ENCODE data around the gene IGFBP6.

Gene IGFBP6

DNA sequence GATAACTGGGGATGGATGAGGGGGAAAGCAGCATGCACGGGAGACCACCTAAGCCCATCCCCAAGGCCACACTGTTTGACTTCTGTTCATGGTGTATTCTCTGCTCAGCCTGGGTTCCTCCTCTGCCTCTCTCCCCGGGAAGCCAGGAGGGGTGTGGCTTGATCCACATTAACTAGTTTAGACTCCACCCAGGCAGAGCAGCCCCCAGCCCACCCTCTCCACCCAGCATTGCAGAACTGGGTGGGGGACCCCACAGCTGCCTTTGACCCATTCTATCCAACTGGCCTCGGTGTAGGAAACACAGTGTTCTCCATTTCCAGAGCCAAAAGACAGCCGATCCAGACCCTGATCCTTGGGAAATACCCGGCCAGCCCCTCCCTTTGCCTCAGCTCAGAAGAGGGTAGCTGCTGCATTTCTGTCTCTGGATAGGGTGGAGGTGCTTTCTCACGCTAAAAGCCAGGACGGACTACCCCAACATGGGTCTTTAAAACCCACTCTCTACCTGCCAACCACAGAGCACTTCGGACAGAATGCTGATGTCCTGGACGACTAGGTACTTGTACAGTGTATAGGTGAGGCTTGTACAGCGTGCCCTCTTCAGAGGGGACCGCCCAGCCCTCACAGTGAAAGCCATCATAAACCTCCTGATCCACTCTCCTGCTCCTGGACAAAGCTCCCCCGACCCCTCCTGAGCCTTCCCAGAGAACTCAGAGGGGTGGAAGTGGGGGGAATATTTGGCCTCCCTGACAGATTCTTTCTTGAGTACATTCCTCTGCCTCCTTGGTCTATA is 27.7 kb upstream of the IGFBP6 start:
- no peak overlapping the region for H2BK15ac ChIP-seq (ENCODE audit: low read length)
- no peak overlapping the region for H3K4me3 ChIP-seq (ENCODE audit: low read length in 2 of 2)
- H2AFZ ChIP-seq (ENCODE audit: low read length), result no peak overlapping the region
- no peak overlapping the region for H3K4me2 ChIP-seq (ENCODE audit: insufficient read depth, low read length, poor library complexity, severe bottlenecking)
- no peak overlapping the region for H3K4ac ChIP-seq (ENCODE audit: low read length)
- no peak overlapping the region for H2BK5ac ChIP-seq (ENCODE audit: low read length)
- no peak overlapping the region for H2BK12ac ChIP-seq (ENCODE audit: low read length)
- H4K91ac ChIP-seq (ENCODE audit: low read depth, low read length, poor library complexity), result no peak overlapping the region
- H3K4me1 ChIP-seq (ENCODE audit: control insufficient read depth in 2 of 2, insufficient read depth in 1 of 2, low read depth in 1 of 2, low read length in 2 of 2), result peaks cover 12 to 20% of the 10 kb centered on the region in 2 donors
- H2AK5ac ChIP-seq (ENCODE audit: low read depth, low read length), result no peak overlapping the region
- WGBS, 2 donors (ENCODE audit: extremely low coverage in 2 of 2, insufficient read length in 2 of 2, insufficient replicate concordance in 1 of 2), result no CpG with 5 or more reads among the region's 12 CpGs
- H3K14ac ChIP-seq (ENCODE audit: low read length), result no peak overlapping the region
- peaks cover 3 to 13% of the 10 kb centered on the region in 2 donors for H3K36me3 ChIP-seq (replicated peaks in 1 of 2; ENCODE audit: control insufficient read depth in 2 of 2, insufficient read depth in 2 of 2, low read length in 2 of 2)
- no peaks in the 10 kb centered on the region for H3K9me3 ChIP-seq (replicated peaks in 1 of 2; ENCODE audit: control insufficient read depth in 2 of 2, insufficient read depth in 1 of 2, low read depth in 1 of 2, low read length in 2 of 2)
- H3K27ac ChIP-seq (replicated peaks; ENCODE audit: low read length), result no peak overlapping the region
- H3K18ac ChIP-seq (ENCODE audit: low read length), result no peak overlapping the region
- H3K9ac ChIP-seq (ENCODE audit: low read depth, low read length, poor library complexity), result no peak overlapping the region
- DNase-seq (ENCODE audit: low spot score), result no peak
- H3K23ac ChIP-seq (ENCODE audit: low read depth, low read length, poor library complexity), result peak overlapping the region; percentile 26
- no peaks in the 10 kb centered on the region for H3K79me1 ChIP-seq (ENCODE audit: low read depth, low read length)
- no peak overlapping the region for H4K8ac ChIP-seq (ENCODE audit: low read depth, low read length)
- no peaks in the 10 kb centered on the region for H3K27me3 ChIP-seq (ENCODE audit: control insufficient read depth in 3 of 3, insufficient read depth in 3 of 3, low read depth in 1 of 3, low read length in 3 of 3)
- H2BK120ac ChIP-seq (ENCODE audit: low read depth, low read length), result no peak overlapping the region

DNA sequence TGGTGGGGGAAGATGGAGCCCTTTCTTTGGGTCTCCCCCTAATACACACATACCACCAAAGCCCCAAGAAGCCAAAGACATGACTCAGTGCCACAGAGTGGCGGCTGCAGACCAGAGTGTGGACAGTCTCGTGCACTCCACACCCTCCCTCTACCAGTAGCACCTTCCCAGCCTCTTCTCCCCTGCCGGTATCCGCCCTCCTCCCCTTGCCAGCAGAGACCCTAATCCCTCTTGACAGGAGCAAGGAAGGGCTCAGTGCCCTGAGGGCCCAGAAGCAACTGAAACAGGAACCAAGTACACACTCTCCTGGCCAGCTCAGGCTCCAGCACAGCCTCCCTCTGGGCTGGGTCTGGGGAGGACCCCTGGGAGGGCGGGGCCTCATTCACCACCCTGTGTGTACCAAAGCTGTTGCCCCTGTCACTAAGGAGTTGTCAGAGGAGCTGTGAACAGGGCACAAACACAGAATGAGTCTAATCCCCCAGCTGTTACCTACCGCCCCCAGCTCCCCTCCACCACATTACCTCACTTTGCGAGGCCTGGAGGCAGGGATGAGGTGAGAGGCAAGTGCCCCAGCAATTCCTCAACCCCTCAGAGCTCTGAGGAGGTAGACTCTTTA is 26.5 kb upstream of the IGFBP6 start:
- H3K36me3 ChIP-seq (replicated peaks in 1 of 2; ENCODE audit: control insufficient read depth in 2 of 2, insufficient read depth in 2 of 2, low read length in 2 of 2), result peaks cover 0 to 23% of the 10 kb centered on the region in 2 donors
- H2AFZ ChIP-seq (ENCODE audit: low read length), result no peak overlapping the region
- no peak overlapping the region for H3K4me3 ChIP-seq (ENCODE audit: low read length in 2 of 2)
- no CpG with 5 or more reads among the region's 7 CpGs for WGBS, 2 donors (ENCODE audit: extremely low coverage in 2 of 2, insufficient read length in 2 of 2, insufficient replicate concordance in 1 of 2)
- H3K14ac ChIP-seq (ENCODE audit: low read length), result no peak overlapping the region
- H3K9me3 ChIP-seq (replicated peaks in 1 of 2; ENCODE audit: control insufficient read depth in 2 of 2, insufficient read depth in 1 of 2, low read depth in 1 of 2, low read length in 2 of 2), result no peaks in the 10 kb centered on the region
- no peak overlapping the region for H3K18ac ChIP-seq (ENCODE audit: low read length)
- no peaks in the 10 kb centered on the region for H3K79me1 ChIP-seq (ENCODE audit: low read depth, low read length)
- H2BK15ac ChIP-seq (ENCODE audit: low read length), result peak overlapping the region; percentile 22
- H3K27ac ChIP-seq (replicated peaks; ENCODE audit: low read length), result no peak overlapping the region
- no peak overlapping the region for H3K4ac ChIP-seq (ENCODE audit: low read length)
- no peaks in the 10 kb centered on the region for H3K27me3 ChIP-seq (ENCODE audit: control insufficient read depth in 3 of 3, insufficient read depth in 3 of 3, low read depth in 1 of 3, low read length in 3 of 3)
- H2AK5ac ChIP-seq (ENCODE audit: low read depth, low read length), result no peak overlapping the region
- H2BK120ac ChIP-seq (ENCODE audit: low read depth, low read length), result no peak overlapping the region
- peaks cover 12 to 20% of the 10 kb centered on the region in 2 donors for H3K4me1 ChIP-seq (ENCODE audit: control insufficient read depth in 2 of 2, insufficient read depth in 1 of 2, low read depth in 1 of 2, low read length in 2 of 2)
- no peak overlapping the region for H4K8ac ChIP-seq (ENCODE audit: low read depth, low read length)
- no peak overlapping the region for H4K91ac ChIP-seq (ENCODE audit: low read depth, low read length, poor library complexity)
- DNase-seq (ENCODE audit: low spot score), result no peak
- H2BK12ac ChIP-seq (ENCODE audit: low read length), result peak overlapping the region; percentile 11
- H3K23ac ChIP-seq (ENCODE audit: low read depth, low read length, poor library complexity), result no peak overlapping the region
- H2BK5ac ChIP-seq (ENCODE audit: low read length), result no peak overlapping the region
- peak overlapping the region; percentile 44 for H3K9ac ChIP-seq (ENCODE audit: low read depth, low read length, poor library complexity)
- H3K4me2 ChIP-seq (ENCODE audit: insufficient read depth, low read length, poor library complexity, severe bottlenecking), result no peak overlapping the region

DNA sequence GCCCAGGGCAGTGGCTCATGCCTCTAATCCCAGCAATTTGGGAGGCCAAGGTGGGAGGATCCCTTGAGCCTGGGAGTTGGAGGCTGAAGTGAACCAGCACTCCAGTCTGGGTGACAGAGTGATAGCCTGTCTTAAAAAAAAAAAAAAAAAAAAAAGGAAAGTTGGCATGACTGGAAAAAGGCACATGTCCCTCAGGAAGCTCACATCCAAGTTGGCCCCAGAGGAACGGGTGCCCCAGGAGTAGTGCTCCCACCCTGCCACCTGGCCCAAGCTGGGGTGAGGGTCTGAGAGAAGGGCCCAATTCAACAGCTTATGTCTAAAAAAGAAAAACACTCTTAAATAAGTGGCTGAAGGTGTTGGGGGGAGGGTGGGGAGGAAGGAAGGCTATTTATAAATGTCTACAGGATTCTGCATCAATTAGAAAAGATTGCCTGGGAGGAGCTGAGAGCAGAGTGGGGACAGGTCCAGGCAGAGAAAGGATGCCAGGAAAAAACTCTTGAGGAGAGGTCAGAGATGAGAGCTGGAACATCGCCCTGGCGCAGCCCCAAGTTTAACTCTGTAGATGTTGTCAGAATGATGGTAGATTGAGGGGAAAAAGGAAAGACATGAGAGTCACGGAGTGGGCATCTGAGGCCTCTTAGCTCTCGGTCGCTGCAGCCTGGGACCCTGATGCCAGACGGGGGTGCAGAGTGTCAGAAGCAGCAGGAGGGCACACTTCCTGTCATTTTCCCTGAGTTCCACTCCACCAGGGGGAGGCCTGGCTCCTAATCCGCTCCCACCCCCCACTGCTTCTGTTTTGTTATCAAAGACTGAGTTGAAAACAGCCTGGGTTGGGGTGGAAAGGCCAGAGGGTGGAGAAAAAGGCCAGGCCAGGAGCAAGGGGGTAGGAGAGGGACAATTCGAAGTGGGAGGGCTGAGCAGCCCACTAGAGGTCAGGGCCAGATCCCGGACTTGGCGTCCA is 25.6 kb upstream of the IGFBP6 start:
- Histone ChIP-seq H2AFZ (ENCODE audit: low read length) (peak overlapping the region; percentile 37), H3K27me3 (ENCODE audit: control insufficient read depth in 3 of 3, insufficient read depth in 3 of 3, low read depth in 1 of 3, low read length in 3 of 3) (no peaks in the 10 kb centered on the region), H3K4ac (ENCODE audit: low read length) (no peak overlapping the region), H3K18ac (ENCODE audit: low read length) (no peak overlapping the region), H3K79me1 (ENCODE audit: low read depth, low read length) (no peaks in the 10 kb centered on the region), H3K9me3 (replicated peaks in 1 of 2; ENCODE audit: control insufficient read depth in 2 of 2, insufficient read depth in 1 of 2, low read depth in 1 of 2, low read length in 2 of 2) (no peaks in the 10 kb centered on the region), H2BK15ac (ENCODE audit: low read length) (no peak overlapping the region), H3K4me2 (ENCODE audit: insufficient read depth, low read length, poor library complexity, severe bottlenecking) (no peak overlapping the region), H4K8ac (ENCODE audit: low read depth, low read length) (no peak overlapping the region), H2BK5ac (ENCODE audit: low read length) (no peak overlapping the region), H3K4me3 (ENCODE audit: low read length in 2 of 2) (no peak overlapping the region), H3K27ac (replicated peaks; ENCODE audit: low read length) (no peak overlapping the region), H2BK120ac (ENCODE audit: low read depth, low read length) (no peak overlapping the region), H3K9ac (ENCODE audit: low read depth, low read length, poor library complexity) (no peak overlapping the region), H3K23ac (ENCODE audit: low read depth, low read length, poor library complexity) (no peak overlapping the region), H3K4me1 (ENCODE audit: control insufficient read depth in 2 of 2, insufficient read depth in 1 of 2, low read depth in 1 of 2, low read length in 2 of 2) (peaks cover 12 to 20% of the 10 kb centered on the region in 2 donors), H3K14ac (ENCODE audit: low read length) (no peak overlapping the region), H4K91ac (ENCODE audit: low read depth, low read length, poor library complexity) (no peak overlapping the region), H2BK12ac (ENCODE audit: low read length) (no peak overlapping the region), H2AK5ac (ENCODE audit: low read depth, low read length) (no peak overlapping the region), H3K36me3 (replicated peaks in 1 of 2; ENCODE audit: control insufficient read depth in 2 of 2, insufficient read depth in 2 of 2, low read length in 2 of 2) (peaks cover 0 to 28% of the 10 kb centered on the region in 2 donors)
- WGBS, 2 donors (ENCODE audit: extremely low coverage in 2 of 2, insufficient read length in 2 of 2, insufficient replicate concordance in 1 of 2), result no CpG with 5 or more reads among the region's 11 CpGs
- no peak for DNase-seq (ENCODE audit: low spot score)
